Kidney (tissue), 14 donors: ENCODE results near the gene PTPRM. TPM values are rescaled to one million over a fixed set of nuclear protein-coding genes. Genes with fewer than 3 reads are reported as not detected.

ENCODE experiments used
- DNase-seq, 5 donors: peaks; one replicate each; pipeline ENCODE4 v3.0.0-alpha.2; 2013 to 2020
- FAIRE-seq: peaks from 2 replicates; lab custom pipeline; 2012; peaks lifted over from hg19 to GRCh38; lab: Jason Lieb, UNC
- H3K27ac ChIP-seq, 2 donors: one replicate each; pipeline ENCODE4 v1.7.0; 2013; ENCODE audit warnings: low read depth in 2 of 2, low read length in 2 of 2, inconsistent platforms in 1 of 2
- H3K27me3 ChIP-seq: one replicate; pipeline ENCODE4 v1.7.1; 2013; ENCODE audit warnings: low read length, inconsistent platforms; ENCODE audit not compliant: control insufficient read depth, insufficient read depth
- H3K36me3 ChIP-seq, 3 donors: one replicate each; pipeline versions ENCODE4 v1.7.0 to v1.7.1; 2013; ENCODE audit warnings: low read length in 3 of 3, control low read depth in 1 of 3, inconsistent platforms in 1 of 3; ENCODE audit not compliant: insufficient read depth in 3 of 3, control insufficient read depth in 2 of 3
- H3K4me1 ChIP-seq, 3 donors: one replicate each; pipeline versions ENCODE4 v1.7.0 to v1.7.1; 2013; ENCODE audit warnings: low read length in 3 of 3, inconsistent platforms in 1 of 3, low read depth in 1 of 3; ENCODE audit not compliant: control insufficient read depth in 2 of 3, insufficient read depth in 2 of 3
- H3K4me3 ChIP-seq, 3 donors: one replicate each; pipeline versions ENCODE4 v1.7.0 to v1.8.1; 2013; ENCODE audit warnings: low read length in 3 of 3, control low read depth in 1 of 3, inconsistent platforms in 1 of 3
- H3K9ac ChIP-seq, 3 donors: one replicate each; pipeline versions ENCODE4 v1.7.0 to v1.7.1; 2013; ENCODE audit warnings: low read length in 3 of 3, control low read depth in 1 of 3, inconsistent platforms in 1 of 3
- H3K9me3 ChIP-seq, 3 donors: one replicate each; pipeline versions ENCODE4 v1.7.0 to v1.7.1; 2013; ENCODE audit warnings: low read length in 3 of 3, control low read depth in 1 of 3, inconsistent platforms in 1 of 3; ENCODE audit not compliant: control insufficient read depth in 2 of 3, insufficient read depth in 1 of 3
- CTCF ChIP-seq: IDR thresholded peaks from 3 replicates; pipeline ENCODE4 v1.5.1; 2012; ENCODE audit warnings: mild to moderate bottlenecking, moderate library complexity, borderline replicate concordance; ENCODE audit not compliant: insufficient read depth; ENCODE audit errors: extremely low read depth
- intact Hi-C: fragments of 100-400 bp; cut with DNase I; formaldehyde crosslinking; loops from one replicate; pipeline ENCODE4 v1.11.1; 2022
- polyA plus RNA-seq: library from polyadenylated mRNA; stranded (reverse); fragments of 350-450 nt; fragmentation: Illumina TruSeq; extraction: RNeasy Lipid Tissue Mini Kit (QIAGEN cat#74804); gene quantifications from one replicate; pipeline ENCODE4 v1.2.3, GENCODE V29; 2014; ENCODE audit warnings: low read depth, low replicate concordance; ENCODE audit not compliant: insufficient read depth
- total RNA-seq: library from RNA; stranded (reverse); fragmentation: NEBNext Ultra II Directional; extraction: Animal tissue kit (Norgen Biotek cat#: 25700); gene quantifications from one replicate; pipeline ENCODE4 v1.2.1, GENCODE V29; 2021
- donor health status: control.
- donor health status: control.
- donor health status: control.
- donor health status: control.
- donor health status: control.
- donor health status: DM: yes; HTN: yes; CAD: no.
- donor health status: Normal renal cell carcinoma (clear cell type).

The PTPRM gene
- total and polyA plus RNA-seq, 2 donors from 2014 or later = 52.4 to 98.9 TPM

DNA sequence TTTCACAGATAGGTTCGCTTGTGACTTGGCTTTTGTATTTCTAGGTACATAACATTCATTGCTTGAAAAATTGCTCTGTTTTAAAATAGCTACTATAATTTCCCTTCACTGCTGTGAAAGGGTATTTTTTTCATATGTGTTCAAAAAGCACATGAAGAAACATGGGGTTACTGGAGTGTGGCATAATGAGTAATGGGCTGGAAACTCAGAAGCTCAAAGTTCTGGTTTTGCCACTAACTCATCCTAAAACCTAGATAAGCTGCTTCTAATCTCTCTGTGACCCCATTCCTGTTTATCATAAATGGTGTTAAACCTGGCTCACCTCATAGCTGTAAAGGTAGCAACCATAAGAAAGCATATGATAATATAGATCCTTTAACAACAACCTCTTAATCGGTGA, 319.3 kb downstream of the PTPRM start:
- no peak for FAIRE-seq
- Histone ChIP-seq H3K9me3 (no peaks in the 10 kb centered on the region), H3K27me3 (no peaks in the 10 kb centered on the region), H3K4me3 (no peak overlapping the region), H3K9ac (no peak overlapping the region), H3K36me3 (no peaks in the 10 kb centered on the region), H3K27ac (no peak overlapping the region), H3K4me1 (peaks cover 0 to 2% (median 0%) of the 10 kb centered on the region in 3 donors)
- intact Hi-C loops = no loop called here
- TF ChIP-seq CTCF = no peak
- DNase-seq = peak in 1 of 5 donors; percentile 29

- Histone ChIP-seq H3K9me3 (no peaks in the 10 kb centered on the region), H3K27ac (no peak overlapping the region), H3K9ac (no peak overlapping the region), H3K27me3 (no peaks in the 10 kb centered on the region), H3K4me1 (peaks cover 0 to 11% (median 2%) of the 10 kb centered on the region in 3 donors), H3K36me3 (no peaks in the 10 kb centered on the region), H3K4me3 (no peak overlapping the region)
- DNase-seq (no peak), FAIRE-seq (no peak)
- no peak for TF ChIP-seq CTCF
- intact Hi-C loops = no loop called here
Measured at GRCh38 chr18:7889515-7889914, 322.4 kb downstream of the PTPRM start.

DNA sequence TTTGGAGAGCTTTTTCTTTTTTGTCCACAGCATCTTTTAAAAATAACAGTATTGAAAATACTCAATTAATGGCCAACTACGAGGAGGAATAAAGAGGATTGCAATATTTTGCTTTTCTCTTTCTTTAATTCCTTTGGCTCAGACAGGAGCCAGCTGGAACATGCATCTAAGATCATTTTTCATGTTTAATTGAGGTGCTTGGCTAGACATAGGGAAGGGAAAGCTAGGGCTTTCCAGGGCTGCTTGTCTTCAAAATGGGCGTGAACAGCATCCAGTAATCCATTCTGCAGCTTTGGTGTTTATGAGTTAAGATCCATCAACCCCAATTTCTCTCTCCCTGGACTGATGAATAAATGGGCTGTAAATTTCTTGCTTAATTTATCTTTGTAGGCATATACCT, 323.0 kb downstream of the PTPRM start:
- H3K4me1 ChIP-seq = peaks cover 0 to 11% (median 2%) of the 10 kb centered on the region in 3 donors
- peak in 2 of 5 donors; percentile 33 to 68 for DNase-seq
- H3K9me3 ChIP-seq = no peaks in the 10 kb centered on the region
- no peaks in the 10 kb centered on the region for H3K36me3 ChIP-seq
- intact Hi-C loops = no loop called here
- no peak overlapping the region for H3K9ac ChIP-seq
- no peaks in the 10 kb centered on the region for H3K27me3 ChIP-seq
- no peak overlapping the region for H3K27ac ChIP-seq
- no peak for FAIRE-seq
- H3K4me3 ChIP-seq = no peak overlapping the region
- no peak for TF ChIP-seq CTCF

DNA sequence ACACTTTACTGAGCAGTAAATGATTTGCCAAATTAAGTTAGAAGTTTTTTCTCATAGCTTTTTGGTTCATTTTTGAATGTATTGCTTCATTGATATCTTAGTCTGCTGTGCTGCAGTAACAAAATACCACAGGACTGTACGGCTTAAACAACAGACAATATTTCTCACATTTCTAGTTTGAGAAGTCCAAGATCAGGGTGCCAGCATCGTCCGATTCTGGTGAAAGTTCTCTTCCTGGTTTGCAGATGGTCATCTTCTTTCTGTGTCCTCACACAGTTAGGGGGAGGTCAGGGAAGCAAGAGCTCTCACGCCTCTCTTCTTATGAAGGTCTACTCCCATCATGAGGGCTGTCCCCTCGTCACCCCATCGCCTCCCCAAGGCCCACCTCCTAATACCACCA, 325.4 kb downstream of the PTPRM start:
- Histone ChIP-seq H3K9ac (no peak overlapping the region), H3K27ac (peak overlapping the region in 1 of 2 donors; percentile 48), H3K4me3 (peak overlapping the region in 1 of 3 donors; percentile 2), H3K4me1 (peaks cover 0 to 11% (median 0%) of the 10 kb centered on the region in 3 donors), H3K9me3 (no peaks in the 10 kb centered on the region), H3K36me3 (no peaks in the 10 kb centered on the region), H3K27me3 (no peaks in the 10 kb centered on the region)
- no peak for TF ChIP-seq CTCF
- DNase-seq (no peak), FAIRE-seq (no peak)
- intact Hi-C loops = no loop called here
